ENCODE data around the gene POU2F1. TPM values are rescaled to one million over a fixed set of nuclear protein-coding genes. Genes with fewer than 3 reads are reported as not detected.
"Not testable (repeated sequence)": the region's sequence is repeated elsewhere in the genome, so short reads cannot be mapped to it uniquely, and the experiment has no call there.

POU2F1 gene
- total and polyA plus RNA-seq, 4 donors: 1.1 to 28.6 (median 13.7) TPM

DNA sequence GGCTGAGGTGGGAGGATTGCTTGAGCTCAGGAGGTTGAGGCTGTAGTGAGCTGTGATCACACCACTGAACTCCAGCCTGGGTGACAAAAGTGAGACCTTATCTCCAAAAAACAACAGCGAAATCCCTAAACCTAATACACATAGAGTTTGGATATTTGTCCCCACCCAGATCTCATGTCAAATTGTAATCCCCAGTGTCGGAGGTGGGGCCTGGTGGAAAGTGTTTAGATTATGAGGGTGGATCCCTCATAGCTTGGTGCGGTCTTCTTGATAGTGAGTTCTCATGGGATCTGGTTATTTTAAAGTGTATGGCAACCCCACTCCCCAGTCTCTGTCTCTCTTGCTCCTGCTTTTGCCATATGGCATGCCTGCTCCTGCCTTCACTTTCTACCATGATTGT lies 94.0 kb downstream of the POU2F1 start:
- intact Hi-C loops (cut with DNase I): no loop called here
- no peaks in the 10 kb centered on the region for H3K27me3 ChIP-seq (ENCODE audit: control insufficient read depth in 1 of 2, insufficient read depth in 2 of 2, low read length in 1 of 2)
- H3K36me3 ChIP-seq (ENCODE audit: control insufficient read depth in 1 of 2, insufficient read depth in 2 of 2, low read length in 1 of 2): no peaks in the 10 kb centered on the region
- H3K4me3 ChIP-seq (ENCODE audit: low read length in 2 of 2): no peak overlapping the region
- H3K27ac ChIP-seq (ENCODE audit: low read depth in 1 of 2, low read length in 2 of 2): no peak overlapping the region
- DNase-seq: no peak
- H3K9me3 ChIP-seq (ENCODE audit: control insufficient read depth, low read length): peaks cover 3% of the 10 kb centered on the region
- 97 to 100% methylated on average over 3 of the region's 3 CpGs for WGBS, 2 donors
- no peaks in the 10 kb centered on the region for H3K4me1 ChIP-seq (ENCODE audit: control insufficient read depth in 1 of 2, insufficient read depth in 2 of 2, low read length in 2 of 2)
- no peak for ATAC-seq (ENCODE audit: low FRiP score)

DNA sequence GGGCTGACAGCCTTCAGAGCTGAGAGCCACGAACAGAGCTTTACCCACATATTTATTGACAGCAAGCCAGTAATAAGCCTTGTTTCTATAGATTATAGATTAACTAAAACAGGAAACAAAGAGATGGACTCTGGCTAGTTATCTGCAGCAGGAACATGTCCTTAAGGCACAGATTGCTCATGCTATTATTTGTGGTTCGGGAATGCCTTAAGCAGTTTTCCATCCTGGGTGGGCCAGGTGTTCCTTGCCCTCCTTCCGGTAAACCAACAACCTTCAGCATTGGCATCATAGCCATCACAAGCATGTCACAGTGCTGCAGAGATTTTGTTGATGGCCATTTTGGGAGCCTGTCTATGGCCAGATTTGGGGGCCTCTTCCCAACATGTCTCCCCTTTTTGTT lies 96.8 kb downstream of the POU2F1 start:
- Histone ChIP-seq H3K36me3 (ENCODE audit: control insufficient read depth in 1 of 2, insufficient read depth in 2 of 2, low read length in 1 of 2) (no peaks in the 10 kb centered on the region), H3K4me1 (ENCODE audit: control insufficient read depth in 1 of 2, insufficient read depth in 2 of 2, low read length in 2 of 2) (no peaks in the 10 kb centered on the region), H3K27ac (ENCODE audit: low read depth in 1 of 2, low read length in 2 of 2) (no peak overlapping the region), H3K4me3 (ENCODE audit: low read length in 2 of 2) (no peak overlapping the region), H3K27me3 (ENCODE audit: control insufficient read depth in 1 of 2, insufficient read depth in 2 of 2, low read length in 1 of 2) (no peaks in the 10 kb centered on the region), H3K9me3 (ENCODE audit: control insufficient read depth, low read length) (peaks cover 6% of the 10 kb centered on the region)
- no peak for DNase-seq
- WGBS, 2 donors: 94 to 99% methylated on average over 3 of the region's 3 CpGs
- intact Hi-C loops (cut with DNase I): no loop called here
- ATAC-seq (ENCODE audit: low FRiP score): no peak

DNA sequence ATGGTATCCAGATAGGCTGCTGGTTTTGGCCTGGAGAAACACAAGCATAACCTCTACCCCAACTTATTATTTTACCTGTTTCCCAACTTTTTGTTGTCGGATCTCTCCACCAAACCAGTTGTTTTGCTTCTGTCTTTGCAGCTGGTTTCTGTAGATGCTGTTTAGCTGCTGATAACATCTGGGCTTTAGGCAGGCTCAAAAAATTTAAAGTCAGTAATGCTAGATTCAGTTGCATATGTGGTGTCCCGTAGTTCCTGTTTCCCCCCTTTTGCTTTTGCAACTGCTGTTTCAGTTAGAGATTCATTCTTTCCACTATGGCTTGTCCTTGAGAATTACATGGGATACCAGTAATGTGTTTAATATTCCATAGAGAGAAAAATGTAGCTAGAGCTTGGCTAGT lies 98.5 kb downstream of the POU2F1 start:
- H3K36me3 ChIP-seq (ENCODE audit: control insufficient read depth in 1 of 2, insufficient read depth in 2 of 2, low read length in 1 of 2); DNase-seq; intact Hi-C loops (cut with DNase I); H3K4me1 ChIP-seq (ENCODE audit: control insufficient read depth in 1 of 2, insufficient read depth in 2 of 2, low read length in 2 of 2); H3K27ac ChIP-seq (ENCODE audit: low read depth in 1 of 2, low read length in 2 of 2); H3K4me3 ChIP-seq (ENCODE audit: low read length in 2 of 2); ATAC-seq (ENCODE audit: low FRiP score); H3K27me3 ChIP-seq (ENCODE audit: control insufficient read depth in 1 of 2, insufficient read depth in 2 of 2, low read length in 1 of 2): not testable (repeated sequence)
- 98 to 100% methylated on average over 2 of the region's 2 CpGs for WGBS, 2 donors
- peaks cover 11% of the 10 kb centered on the region for H3K9me3 ChIP-seq (ENCODE audit: control insufficient read depth, low read length)

DNA sequence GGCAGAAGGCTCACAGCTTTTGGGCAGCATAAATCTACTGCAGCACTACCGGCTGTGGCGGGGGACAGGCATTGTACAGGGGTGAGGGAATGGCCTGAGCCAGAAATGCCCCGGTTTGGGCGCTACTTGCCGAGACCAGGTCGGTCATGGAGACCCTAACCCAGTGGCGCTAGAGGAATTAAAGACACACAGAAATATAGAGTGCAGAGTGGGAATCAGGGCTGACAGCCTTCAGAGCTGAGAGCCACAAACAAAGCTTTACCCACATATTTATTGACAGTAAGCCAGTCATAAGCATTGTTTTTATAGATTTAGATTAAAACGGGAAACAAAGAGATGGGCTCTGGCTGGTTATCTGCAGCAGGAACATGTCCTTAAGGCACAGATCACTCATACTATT lies 101.8 kb downstream of the POU2F1 start:
- DNase-seq: no peak
- Histone ChIP-seq H3K36me3 (ENCODE audit: control insufficient read depth in 1 of 2, insufficient read depth in 2 of 2, low read length in 1 of 2) (peaks cover 0 to 3% of the 10 kb centered on the region in 2 donors), H3K27ac (ENCODE audit: low read depth in 1 of 2, low read length in 2 of 2) (no peak overlapping the region), H3K9me3 (ENCODE audit: control insufficient read depth, low read length) (peaks cover 9% of the 10 kb centered on the region), H3K4me3 (ENCODE audit: low read length in 2 of 2) (no peak overlapping the region), H3K4me1 (ENCODE audit: control insufficient read depth in 1 of 2, insufficient read depth in 2 of 2, low read length in 2 of 2) (no peaks in the 10 kb centered on the region), H3K27me3 (ENCODE audit: control insufficient read depth in 1 of 2, insufficient read depth in 2 of 2, low read length in 1 of 2) (no peaks in the 10 kb centered on the region)
- no peak for ATAC-seq (ENCODE audit: low FRiP score)
- intact Hi-C loops (cut with DNase I): no loop called here
- WGBS, 2 donors: 99 to 100% methylated on average over 8 of the region's 8 CpGs

DNA sequence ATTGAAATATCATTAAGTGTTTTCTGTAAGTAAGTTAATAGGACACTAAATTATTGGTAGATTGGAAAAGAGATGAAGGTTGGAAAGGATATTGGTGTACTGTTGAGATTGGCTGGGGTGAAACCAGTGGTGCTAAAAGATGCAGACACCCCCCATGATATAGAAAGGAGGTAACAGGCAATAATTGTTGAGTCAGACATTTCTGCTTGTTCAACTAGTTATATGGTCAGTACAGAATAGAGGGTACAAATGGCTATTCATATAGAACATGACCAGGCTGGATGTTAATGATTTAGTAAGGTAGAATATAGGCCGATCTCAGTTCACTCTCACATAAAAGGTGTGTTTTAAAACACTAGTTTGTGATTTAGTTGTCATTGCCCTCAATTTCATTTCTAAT lies 104.5 kb downstream of the POU2F1 start:
- 96 to 100% methylated on average over 1 of the region's 1 CpG for WGBS, 2 donors
- Histone ChIP-seq H3K9me3 (ENCODE audit: control insufficient read depth, low read length) (peaks cover 8% of the 10 kb centered on the region), H3K36me3 (ENCODE audit: control insufficient read depth in 1 of 2, insufficient read depth in 2 of 2, low read length in 1 of 2) (peaks cover 0 to 3% of the 10 kb centered on the region in 2 donors), H3K27ac (ENCODE audit: low read depth in 1 of 2, low read length in 2 of 2) (no peak overlapping the region), H3K27me3 (ENCODE audit: control insufficient read depth in 1 of 2, insufficient read depth in 2 of 2, low read length in 1 of 2) (no peaks in the 10 kb centered on the region), H3K4me1 (ENCODE audit: control insufficient read depth in 1 of 2, insufficient read depth in 2 of 2, low read length in 2 of 2) (no peaks in the 10 kb centered on the region), H3K4me3 (ENCODE audit: low read length in 2 of 2) (no peak overlapping the region)
- DNase-seq (no peak), ATAC-seq (ENCODE audit: low FRiP score) (no peak)
- intact Hi-C loops (cut with DNase I): no loop called here

DNA sequence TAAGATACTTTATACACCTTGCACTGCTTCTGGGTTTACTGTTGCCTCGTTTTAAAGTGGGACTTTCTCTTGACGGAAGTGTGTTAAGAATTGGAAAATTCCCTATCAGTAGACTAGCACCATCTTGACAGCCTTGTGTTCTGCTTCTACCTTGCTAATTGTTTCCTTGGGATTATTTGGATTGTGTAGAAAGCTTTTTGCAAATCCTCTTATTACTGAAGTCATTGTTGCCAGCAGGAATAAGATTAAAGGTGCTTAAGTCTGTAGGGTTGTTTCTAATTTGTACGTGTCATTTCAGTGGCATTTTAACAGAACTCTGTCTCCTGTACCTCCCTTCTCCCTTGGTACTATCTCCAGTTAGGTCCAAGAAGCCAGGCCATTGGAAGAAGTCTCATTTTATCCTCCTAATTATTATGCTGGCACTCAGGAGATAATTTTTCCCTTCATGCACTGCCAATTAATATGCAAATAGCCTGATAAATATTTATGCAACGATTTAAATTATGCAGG lies 107.7 kb downstream of the POU2F1 start:
- intact Hi-C loops (cut with DNase I): no loop called here
- Histone ChIP-seq H3K36me3 (ENCODE audit: control insufficient read depth in 1 of 2, insufficient read depth in 2 of 2, low read length in 1 of 2) (peaks cover 0 to 3% of the 10 kb centered on the region in 2 donors), H3K4me3 (ENCODE audit: low read length in 2 of 2) (no peak overlapping the region), H3K4me1 (ENCODE audit: control insufficient read depth in 1 of 2, insufficient read depth in 2 of 2, low read length in 2 of 2) (no peaks in the 10 kb centered on the region), H3K27me3 (ENCODE audit: control insufficient read depth in 1 of 2, insufficient read depth in 2 of 2, low read length in 1 of 2) (no peaks in the 10 kb centered on the region), H3K27ac (ENCODE audit: low read depth in 1 of 2, low read length in 2 of 2) (no peak overlapping the region), H3K9me3 (ENCODE audit: control insufficient read depth, low read length) (peaks cover 2% of the 10 kb centered on the region)
- no peak for DNase-seq
- ATAC-seq (ENCODE audit: low FRiP score): no peak
- WGBS, 2 donors: 67 to 75% methylated on average over 4 of the region's 4 CpGs

DNA sequence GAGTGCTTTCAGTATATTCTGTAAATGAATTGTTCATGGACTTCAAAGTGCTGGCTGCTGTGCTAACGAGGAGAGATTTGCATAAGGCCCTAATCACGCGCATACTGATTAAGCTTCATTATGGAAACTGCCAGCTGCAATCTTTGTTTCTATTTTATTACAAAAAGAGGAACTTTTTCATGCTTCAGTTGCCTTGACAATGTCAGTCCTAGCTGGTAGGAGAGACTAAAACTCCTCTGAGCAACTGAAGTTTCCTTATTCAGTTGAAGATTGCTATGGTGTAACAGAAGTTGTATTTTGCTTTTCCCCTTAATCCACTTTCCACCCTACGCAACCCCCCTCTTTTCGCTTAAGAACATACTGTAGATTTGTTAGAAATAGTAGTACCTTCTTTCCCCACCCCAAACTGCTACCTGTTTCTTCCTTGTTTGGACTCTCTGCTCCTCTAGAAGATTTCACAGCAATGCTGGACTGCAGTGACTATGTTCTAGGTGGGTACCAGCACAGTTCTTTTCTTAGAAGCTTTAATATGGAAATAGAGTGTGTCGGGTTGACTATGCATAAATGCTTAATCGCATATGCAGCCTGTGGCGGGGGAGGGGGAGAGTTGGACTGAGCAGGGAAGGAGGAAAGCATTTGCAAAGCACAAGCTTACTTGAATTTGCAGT lies 108.3 kb downstream of the POU2F1 start:
- DNase-seq (no peak), ATAC-seq (ENCODE audit: low FRiP score) (no peak)
- 72 to 73% methylated on average over 8 of the region's 8 CpGs for WGBS, 2 donors
- Histone ChIP-seq H3K27ac (ENCODE audit: low read depth in 1 of 2, low read length in 2 of 2) (no peak overlapping the region), H3K9me3 (ENCODE audit: control insufficient read depth, low read length) (no peaks in the 10 kb centered on the region), H3K4me3 (ENCODE audit: low read length in 2 of 2) (no peak overlapping the region), H3K4me1 (ENCODE audit: control insufficient read depth in 1 of 2, insufficient read depth in 2 of 2, low read length in 2 of 2) (no peaks in the 10 kb centered on the region), H3K36me3 (ENCODE audit: control insufficient read depth in 1 of 2, insufficient read depth in 2 of 2, low read length in 1 of 2) (peaks cover 0 to 3% of the 10 kb centered on the region in 2 donors), H3K27me3 (ENCODE audit: control insufficient read depth in 1 of 2, insufficient read depth in 2 of 2, low read length in 1 of 2) (no peaks in the 10 kb centered on the region)
- intact Hi-C loops (cut with DNase I): no loop called here

DNA sequence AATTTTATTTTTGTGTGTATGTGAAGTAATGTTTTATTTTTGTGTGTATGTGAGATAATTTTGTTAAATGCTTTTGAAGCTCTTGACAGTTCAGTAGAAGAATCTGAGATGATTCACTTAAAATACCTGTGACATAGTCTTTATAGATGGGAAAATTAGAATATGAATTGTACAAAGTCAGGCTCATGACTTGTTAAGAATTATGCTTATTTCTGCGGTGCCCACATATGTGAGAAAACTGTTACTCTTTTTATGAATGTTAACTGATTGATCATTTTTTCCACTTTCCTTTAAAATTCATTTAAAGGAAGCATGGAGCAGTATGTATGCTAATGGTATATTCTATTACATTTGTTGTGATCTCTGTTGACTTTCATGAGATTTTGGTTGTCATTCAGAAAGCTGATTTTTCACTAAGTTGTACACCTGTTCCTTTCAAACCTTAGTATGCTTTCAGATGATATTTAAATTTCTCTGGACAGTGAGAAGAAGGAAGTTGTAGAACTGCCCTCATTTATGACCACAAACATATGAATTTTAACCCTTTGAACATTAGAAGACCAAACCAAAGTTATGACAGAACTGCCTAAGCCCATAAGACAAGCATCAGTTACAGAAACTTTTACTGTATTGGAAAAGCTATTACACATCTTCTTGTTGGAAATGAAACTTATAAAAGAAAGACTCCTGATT lies 110.1 kb downstream of the POU2F1 start:
- Histone ChIP-seq H3K27ac (ENCODE audit: low read depth in 1 of 2, low read length in 2 of 2) (no peak overlapping the region), H3K27me3 (ENCODE audit: control insufficient read depth in 1 of 2, insufficient read depth in 2 of 2, low read length in 1 of 2) (no peaks in the 10 kb centered on the region), H3K4me1 (ENCODE audit: control insufficient read depth in 1 of 2, insufficient read depth in 2 of 2, low read length in 2 of 2) (no peaks in the 10 kb centered on the region), H3K9me3 (ENCODE audit: control insufficient read depth, low read length) (no peaks in the 10 kb centered on the region), H3K36me3 (ENCODE audit: control insufficient read depth in 1 of 2, insufficient read depth in 2 of 2, low read length in 1 of 2) (peaks cover 0 to 3% of the 10 kb centered on the region in 2 donors), H3K4me3 (ENCODE audit: low read length in 2 of 2) (no peak overlapping the region)
- 92 to 98% methylated on average over 1 of the region's 1 CpG for WGBS, 2 donors
- intact Hi-C loops (cut with DNase I): no loop called here
- no peak for DNase-seq
- no peak for ATAC-seq (ENCODE audit: low FRiP score)

DNA sequence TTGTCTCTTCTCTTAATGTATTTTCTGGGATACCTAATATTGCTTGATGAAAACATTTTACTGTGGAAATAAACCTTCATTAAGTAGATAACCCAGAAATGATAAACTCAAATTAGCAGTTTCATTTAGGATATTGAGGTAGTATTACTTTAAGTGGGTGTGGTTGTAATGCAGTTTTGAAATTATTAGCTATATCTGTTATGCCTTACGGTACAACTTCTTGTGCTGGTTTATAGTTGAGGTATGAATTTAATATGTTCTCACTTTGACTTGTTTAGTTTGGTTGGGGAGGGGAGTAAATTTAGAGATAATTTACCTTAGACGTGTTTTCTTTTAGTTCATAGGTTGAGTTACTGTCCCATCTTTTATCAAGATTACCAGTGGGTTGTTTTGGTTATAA lies 111.0 kb downstream of the POU2F1 start:
- Histone ChIP-seq H3K4me1 (ENCODE audit: control insufficient read depth in 1 of 2, insufficient read depth in 2 of 2, low read length in 2 of 2) (no peaks in the 10 kb centered on the region), H3K9me3 (ENCODE audit: control insufficient read depth, low read length) (no peaks in the 10 kb centered on the region), H3K27ac (ENCODE audit: low read depth in 1 of 2, low read length in 2 of 2) (no peak overlapping the region), H3K4me3 (ENCODE audit: low read length in 2 of 2) (no peak overlapping the region), H3K27me3 (ENCODE audit: control insufficient read depth in 1 of 2, insufficient read depth in 2 of 2, low read length in 1 of 2) (no peaks in the 10 kb centered on the region), H3K36me3 (ENCODE audit: control insufficient read depth in 1 of 2, insufficient read depth in 2 of 2, low read length in 1 of 2) (no peaks in the 10 kb centered on the region)
- ATAC-seq (ENCODE audit: low FRiP score): no peak
- intact Hi-C loops (cut with DNase I): no loop called here
- WGBS, 2 donors: 86 to 87% methylated on average over 2 of the region's 2 CpGs
- no peak for DNase-seq

Data from aorta (tissue), 5 donors.